ENCODE results near the gene DTHD1.

The DTHD1 gene

GRCh38 chr4:36360755-36361154 is 79.3 kb downstream of the DTHD1 start:
- TF ChIP-seq, protein P1, sequence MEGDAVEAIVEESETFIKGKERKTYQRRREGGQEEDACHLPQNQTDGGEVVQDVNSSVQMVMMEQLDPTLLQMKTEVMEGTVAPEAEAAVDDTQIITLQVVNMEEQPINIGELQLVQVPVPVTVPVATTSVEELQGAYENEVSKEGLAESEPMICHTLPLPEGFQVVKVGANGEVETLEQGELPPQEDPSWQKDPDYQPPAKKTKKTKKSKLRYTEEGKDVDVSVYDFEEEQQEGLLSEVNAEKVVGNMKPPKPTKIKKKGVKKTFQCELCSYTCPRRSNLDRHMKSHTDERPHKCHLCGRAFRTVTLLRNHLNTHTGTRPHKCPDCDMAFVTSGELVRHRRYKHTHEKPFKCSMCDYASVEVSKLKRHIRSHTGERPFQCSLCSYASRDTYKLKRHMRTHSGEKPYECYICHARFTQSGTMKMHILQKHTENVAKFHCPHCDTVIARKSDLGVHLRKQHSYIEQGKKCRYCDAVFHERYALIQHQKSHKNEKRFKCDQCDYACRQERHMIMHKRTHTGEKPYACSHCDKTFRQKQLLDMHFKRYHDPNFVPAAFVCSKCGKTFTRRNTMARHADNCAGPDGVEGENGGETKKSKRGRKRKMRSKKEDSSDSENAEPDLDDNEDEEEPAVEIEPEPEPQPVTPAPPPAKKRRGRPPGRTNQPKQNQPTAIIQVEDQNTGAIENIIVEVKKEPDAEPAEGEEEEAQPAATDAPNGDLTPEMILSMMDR (IDR thresholded peaks at IDR 0.05; ENCODE audit: borderline replicate concordance, control extremely low read depth, extremely low read depth, insufficient read depth, missing control alignments): no peak
- no peak for DNase-seq (ENCODE audit: low spot score)
- in situ Hi-C loops (cut with MboI; ENCODE audit: low sequenced_read_pairs, unreplicated experiment): no loop called here

DNA sequence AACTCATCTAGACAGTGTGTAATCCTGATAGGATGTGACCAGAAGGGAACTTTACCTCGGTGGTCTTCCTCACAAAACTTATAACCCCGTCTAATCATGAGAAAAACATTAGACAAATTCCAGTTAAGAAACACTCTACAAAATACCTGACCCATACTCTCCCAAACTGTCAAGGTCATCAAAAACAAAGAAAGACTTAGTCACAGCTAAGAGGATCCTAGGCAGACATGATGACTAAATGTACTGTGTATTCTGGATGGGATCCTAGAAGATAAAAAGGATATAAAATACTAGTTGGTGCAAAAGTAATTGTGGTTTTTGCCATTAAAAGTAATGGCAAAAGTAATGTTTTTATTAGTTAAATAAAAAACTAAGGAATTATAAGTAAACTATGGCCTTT is 81.6 kb downstream of the DTHD1 start:
- no peak for DNase-seq (ENCODE audit: low spot score)
- TF ChIP-seq, protein P1 (IDR thresholded peaks at IDR 0.05; ENCODE audit: borderline replicate concordance, control extremely low read depth, extremely low read depth, insufficient read depth, missing control alignments): no peak
- in situ Hi-C loops (cut with MboI; ENCODE audit: low sequenced_read_pairs, unreplicated experiment): no loop called here

DNA sequence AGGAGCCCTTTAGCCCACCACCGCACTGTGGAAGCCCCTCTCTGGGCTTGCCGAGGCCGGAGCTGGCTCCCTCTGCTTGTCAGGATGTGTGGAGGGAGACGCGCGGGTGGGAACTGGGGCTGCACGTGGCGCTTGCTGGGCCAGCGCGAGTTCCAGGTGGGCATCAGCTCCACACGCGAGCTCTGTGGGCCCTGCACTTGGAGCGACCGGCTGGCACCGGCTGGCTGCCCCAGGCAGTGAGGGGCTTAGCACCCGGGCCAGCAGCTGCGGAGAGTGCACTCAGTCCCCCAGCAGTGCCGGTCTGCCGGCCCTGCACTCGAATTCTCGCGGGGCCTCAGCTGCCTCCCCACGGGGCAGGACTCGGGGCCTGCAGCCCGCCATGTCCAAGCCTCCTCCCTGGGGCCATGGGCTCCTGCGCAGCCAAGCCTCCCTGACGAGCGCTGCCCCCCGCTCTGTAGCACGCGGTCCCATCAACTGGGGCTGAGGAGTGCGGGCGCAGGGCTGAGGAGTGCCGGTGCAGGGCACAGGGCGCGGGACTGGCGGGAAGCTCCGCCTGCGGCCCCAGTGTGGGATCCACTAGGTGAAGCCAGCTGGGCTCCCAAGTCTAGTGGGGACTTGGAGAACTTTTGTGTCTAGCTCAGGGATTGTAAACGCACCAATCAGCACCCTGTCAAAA is 93.6 kb downstream of the DTHD1 start:
- TF ChIP-seq, protein P1 (IDR thresholded peaks at IDR 0.05; ENCODE audit: borderline replicate concordance, control extremely low read depth, extremely low read depth, insufficient read depth, missing control alignments): no peak
- in situ Hi-C loops (cut with MboI; ENCODE audit: low sequenced_read_pairs, unreplicated experiment): no loop called here

GRCh38 chr4:36385951-36386571 is 104.6 kb downstream of the DTHD1 start:
- DNase-seq (ENCODE audit: low spot score): peak; percentile 28
- TF ChIP-seq, protein P1 (IDR thresholded peaks at IDR 0.05; ENCODE audit: borderline replicate concordance, control extremely low read depth, extremely low read depth, insufficient read depth, missing control alignments): no peak
- in situ Hi-C loops (cut with MboI; ENCODE audit: low sequenced_read_pairs, unreplicated experiment): no loop called here

More for the DNA sequence above, 93.6 kb downstream of the DTHD1 start:
- no peak for DNase-seq (ENCODE audit: low spot score)

DNA sequence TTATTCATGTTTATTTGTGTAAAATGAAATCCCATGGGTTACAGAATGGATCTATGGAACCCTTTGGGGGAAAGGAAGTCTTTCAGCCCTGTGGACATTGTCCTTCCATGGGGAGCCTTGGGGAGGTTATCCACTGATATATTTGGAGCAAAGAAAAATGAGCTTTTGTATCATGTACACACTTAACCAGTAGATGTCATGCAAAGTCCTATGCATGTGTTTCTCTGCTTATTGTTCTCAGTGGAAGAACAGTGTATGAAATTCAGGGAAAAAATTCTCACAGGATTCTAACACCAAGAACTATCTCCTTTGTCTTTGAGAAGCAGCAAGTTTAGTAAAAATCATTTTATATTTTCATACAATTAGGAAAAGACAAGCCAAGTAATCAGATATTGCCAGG is 105.3 kb downstream of the DTHD1 start:
- no peak for DNase-seq (ENCODE audit: low spot score)
- TF ChIP-seq, protein P1 (IDR thresholded peaks at IDR 0.05; ENCODE audit: borderline replicate concordance, control extremely low read depth, extremely low read depth, insufficient read depth, missing control alignments): no peak
- in situ Hi-C loops (cut with MboI; ENCODE audit: low sequenced_read_pairs, unreplicated experiment): no loop called here

GRCh38 chr4:36388710-36389109 is 107.3 kb downstream of the DTHD1 start:
- TF ChIP-seq, protein P1 (IDR thresholded peaks at IDR 0.05; ENCODE audit: borderline replicate concordance, control extremely low read depth, extremely low read depth, insufficient read depth, missing control alignments): no peak
- in situ Hi-C loops (cut with MboI; ENCODE audit: low sequenced_read_pairs, unreplicated experiment): no loop called here
- DNase-seq (ENCODE audit: low spot score): no peak

Measured in GM13976 (cell line).